ENCODE results near the gene TFAP2D.

The TFAP2D gene

GRCh38 chr6:50720623-50721022 is 7.3 kb downstream of the TFAP2D start:
- DNase-seq (ENCODE audit: low read depth in 2 of 2) = no peak

GRCh38 chr6:50721978-50722377 is 8.7 kb downstream of the TFAP2D start:
- no peak for DNase-seq (ENCODE audit: low read depth in 2 of 2)

GRCh38 chr6:50722829-50723554 is 9.7 kb downstream of the TFAP2D start:
- no peak for DNase-seq (ENCODE audit: low read depth in 2 of 2)

- DNase-seq (ENCODE audit: low read depth in 2 of 2) = no peak
Observed at GRCh38 chr6:50724381-50725124, 11.2 kb downstream of the TFAP2D start.

- DNase-seq (ENCODE audit: low read depth in 2 of 2) = no peak
Observed at GRCh38 chr6:50734488-50734887, 21.2 kb downstream of the TFAP2D start.

GRCh38 chr6:50742161-50742560 is 28.8 kb downstream of the TFAP2D start:
- DNase-seq (ENCODE audit: low read depth in 2 of 2) = no peak

GRCh38 chr6:50744976-50745375 is 31.6 kb downstream of the TFAP2D start:
- no peak for DNase-seq (ENCODE audit: low read depth in 2 of 2)

- DNase-seq (ENCODE audit: low read depth in 2 of 2) = no peak
Observed at GRCh38 chr6:50762798-50763197, 49.5 kb downstream of the TFAP2D start.

GRCh38 chr6:50778696-50779095 is 65.4 kb downstream of the TFAP2D start:
- DNase-seq (ENCODE audit: low read depth in 2 of 2) = no peak

- no peak for DNase-seq (ENCODE audit: low read depth in 2 of 2)
Observed at GRCh38 chr6:50780382-50780781, 67.1 kb downstream of the TFAP2D start.

- DNase-seq (ENCODE audit: low read depth in 2 of 2) = no peak
Observed at GRCh38 chr6:50785921-50786320, 72.6 kb downstream of the TFAP2D start.

- no peak for DNase-seq (ENCODE audit: low read depth in 2 of 2)
Observed at GRCh38 chr6:50791900-50792508, 78.7 kb downstream of the TFAP2D start.

- no peak for DNase-seq (ENCODE audit: low read depth in 2 of 2)
Observed at GRCh38 chr6:50792771-50793170, 79.4 kb downstream of the TFAP2D start.

GRCh38 chr6:50795574-50795973 is 82.2 kb downstream of the TFAP2D start:
- DNase-seq (ENCODE audit: low read depth in 2 of 2) = no peak

GRCh38 chr6:50804283-50804682 is 91.0 kb downstream of the TFAP2D start:
- DNase-seq (ENCODE audit: low read depth in 2 of 2) = no peak

GRCh38 chr6:50807035-50807434 is 93.7 kb downstream of the TFAP2D start:
- no peak for DNase-seq (ENCODE audit: low read depth in 2 of 2)

GRCh38 chr6:50815436-50816114 is 102.2 kb downstream of the TFAP2D start:
- DNase-seq (ENCODE audit: low read depth in 2 of 2) = no peak

- peak; percentile 14 to 19 for DNase-seq (ENCODE audit: low read depth in 2 of 2)
Observed at GRCh38 chr6:50816115-50816675, 102.9 kb downstream of the TFAP2D start.

- DNase-seq (ENCODE audit: low read depth in 2 of 2) = no peak
Observed at GRCh38 chr6:50816947-50817645, 103.8 kb downstream of the TFAP2D start.

- DNase-seq (ENCODE audit: low read depth in 2 of 2) = no peak
Observed at GRCh38 chr6:50817646-50817950, 104.3 kb downstream of the TFAP2D start.

- no peak for DNase-seq (ENCODE audit: low read depth in 2 of 2)
Observed at GRCh38 chr6:50818020-50818419, 104.7 kb downstream of the TFAP2D start.

- no peak for DNase-seq (ENCODE audit: low read depth in 2 of 2)
Observed at GRCh38 chr6:50818673-50819072, 105.3 kb downstream of the TFAP2D start, which contains the start of gene TFAP2B. TSS of gene TFAP2B (plus strand) at chr6:50818871. CDS start at chr6:50818892, 21 bp downstream.
